Kidney epithelial cell (primary cell): Measurements from ENCODE around the gene HAT1. TPM values are rescaled to one million over a fixed set of nuclear protein-coding genes. Genes with fewer than 3 reads are reported as not detected.
A peak's percentile ranks its signal among the peaks of the same experiment; 100 is the strongest.

Experiments
- DNase-seq: peaks from one replicate; pipeline ENCODE4 v3.0.0-alpha.2; 2010; ENCODE audit warnings: low read depth
- H3K27me3 ChIP-seq: 2 replicates; pipeline ENCODE4 v1.6.0; 2011; ENCODE audit warnings: low read length; ENCODE audit not compliant: control insufficient read depth, insufficient read depth
- H3K36me3 ChIP-seq: 2 replicates; pipeline ENCODE4 v1.5.1; 2011; ENCODE audit warnings: low read length; ENCODE audit not compliant: control insufficient read depth, insufficient read depth
- H3K4me3 ChIP-seq: 2 replicates; pipeline ENCODE4 v1.5.1; 2011; ENCODE audit warnings: low read depth, mild to moderate bottlenecking, control low read depth, low read length
- CTCF ChIP-seq: IDR thresholded peaks from 2 replicates; pipeline ENCODE4 v1.5.1; 2011; ENCODE audit warnings: mild to moderate bottlenecking, moderate library complexity, low read length, control low read depth, inconsistent platforms; ENCODE audit not compliant: insufficient read depth, poor library complexity, severe bottlenecking
- total RNA-seq: library from RNA; depleted of rRNA; stranded (reverse); fragments of >200 nt; gene quantifications from 2 replicates; pipeline ENCODE4 v1.2.3, GENCODE V29; 2015

Gene HAT1, protein sequence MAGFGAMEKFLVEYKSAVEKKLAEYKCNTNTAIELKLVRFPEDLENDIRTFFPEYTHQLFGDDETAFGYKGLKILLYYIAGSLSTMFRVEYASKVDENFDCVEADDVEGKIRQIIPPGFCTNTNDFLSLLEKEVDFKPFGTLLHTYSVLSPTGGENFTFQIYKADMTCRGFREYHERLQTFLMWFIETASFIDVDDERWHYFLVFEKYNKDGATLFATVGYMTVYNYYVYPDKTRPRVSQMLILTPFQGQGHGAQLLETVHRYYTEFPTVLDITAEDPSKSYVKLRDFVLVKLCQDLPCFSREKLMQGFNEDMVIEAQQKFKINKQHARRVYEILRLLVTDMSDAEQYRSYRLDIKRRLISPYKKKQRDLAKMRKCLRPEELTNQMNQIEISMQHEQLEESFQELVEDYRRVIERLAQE
- 26.0 and 27.1 TPM in 2 replicates for total RNA-seq

DNA sequence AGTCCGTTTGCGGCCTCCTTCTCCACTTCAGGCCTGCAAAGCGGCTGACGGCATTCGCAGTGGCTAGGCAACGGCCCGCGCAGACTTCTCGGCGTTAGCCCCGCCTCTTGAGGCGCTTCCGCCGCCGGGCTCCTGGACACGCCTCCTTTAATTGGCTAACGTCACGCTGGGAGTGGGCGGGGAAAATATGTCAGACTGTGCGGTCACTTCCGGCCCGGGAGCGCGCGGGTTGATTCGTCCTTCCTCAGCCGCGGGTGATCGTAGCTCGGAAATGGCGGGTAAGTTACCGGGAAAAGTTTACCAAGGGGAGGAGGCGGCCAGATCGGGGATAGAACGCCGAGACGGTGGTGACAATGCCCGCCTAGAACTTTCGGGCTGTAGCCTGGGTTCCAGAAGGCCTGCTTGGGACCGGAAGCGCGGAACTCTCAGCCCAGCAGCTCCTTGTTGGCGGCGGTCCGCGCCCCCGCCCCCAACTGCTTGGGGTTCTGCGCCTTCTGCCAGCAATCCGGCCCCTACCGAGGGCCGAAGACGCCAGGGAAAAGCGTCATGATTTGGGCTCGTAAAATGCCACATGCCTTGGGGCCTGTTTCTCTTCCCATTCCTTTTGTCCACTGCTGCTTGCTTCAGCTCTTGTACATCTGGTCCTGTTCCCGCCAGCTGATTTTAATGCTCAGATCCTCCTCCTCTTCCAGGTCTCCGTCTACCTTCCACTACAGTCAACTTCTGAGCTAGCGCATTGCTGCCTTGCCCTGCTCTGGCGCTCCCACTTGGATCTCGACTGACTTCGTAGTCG lies at the start of gene HAT1:
HAT1 (plus strand) TSS at position 232 of the 793 bp plus-strand sequence; CDS start at position 272, 40 bp downstream.
- DNase-seq: peak; percentile 82
- Histone ChIP-seq H3K4me3 (peak within 1 kb of the TSS; percentile 86), H3K27me3 (no peaks in the 10 kb centered on the region), H3K36me3 (no peaks in the 10 kb centered on the region)
- no peak for TF ChIP-seq CTCF

DNA sequence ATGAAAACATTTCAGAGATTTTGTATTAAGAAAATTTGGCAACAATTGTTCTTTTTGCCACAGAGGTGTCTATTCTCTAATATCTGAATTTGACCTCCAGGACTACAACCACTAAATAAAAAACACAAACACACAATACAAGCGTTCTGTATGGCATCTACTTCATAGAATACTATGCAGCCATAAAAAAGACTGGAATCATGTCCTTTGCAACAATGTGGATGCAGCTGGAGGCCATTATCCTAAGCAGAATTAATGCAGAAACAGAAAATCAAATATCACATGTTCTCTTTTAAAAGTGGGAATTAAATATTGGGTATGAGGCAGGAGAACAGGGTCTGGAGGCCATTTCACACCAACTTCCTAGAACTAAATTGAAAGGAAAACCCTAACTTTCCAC lies 47.7 kb upstream of the HAT1 start:
- no peak for DNase-seq
- Histone ChIP-seq H3K27me3 (no peaks in the 10 kb centered on the region), H3K4me3 (no peak overlapping the region), H3K36me3 (no peaks in the 10 kb centered on the region)
- no peak for TF ChIP-seq CTCF

DNA sequence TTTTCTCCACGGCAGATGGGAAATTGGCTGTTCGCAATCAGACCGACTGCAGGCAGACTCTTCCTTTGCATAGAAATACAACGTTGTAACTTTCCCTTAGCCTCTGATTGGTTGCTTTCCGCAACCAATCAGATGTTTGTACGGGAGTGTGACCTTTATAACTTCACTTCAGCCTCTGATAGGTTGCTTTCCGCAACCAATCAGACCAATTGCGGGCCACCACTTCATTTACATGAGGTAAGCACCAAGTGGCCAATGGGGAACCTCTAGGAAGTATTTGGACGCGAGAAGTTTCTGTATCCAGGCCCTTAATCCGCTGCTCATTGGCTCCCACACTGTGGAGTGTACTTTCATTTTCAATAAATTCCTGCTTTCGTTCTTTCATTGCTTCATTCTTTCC lies 47.3 kb upstream of the HAT1 start:
- no peaks in the 10 kb centered on the region for H3K36me3 ChIP-seq
- H3K4me3 ChIP-seq: no peak overlapping the region
- no peaks in the 10 kb centered on the region for H3K27me3 ChIP-seq
- no peak for TF ChIP-seq CTCF
- no peak for DNase-seq

GRCh38 chr2:171878481-171878993 lies 43.7 kb upstream of the HAT1 start:
- no peak for TF ChIP-seq CTCF
- H3K4me3 ChIP-seq: no peak overlapping the region
- H3K27me3 ChIP-seq: no peaks in the 10 kb centered on the region
- no peaks in the 10 kb centered on the region for H3K36me3 ChIP-seq
- DNase-seq: no peak

- Histone ChIP-seq H3K36me3 (no peaks in the 10 kb centered on the region), H3K27me3 (no peaks in the 10 kb centered on the region), H3K4me3 (no peak overlapping the region)
- no peak for TF ChIP-seq CTCF
- DNase-seq: no peak
Measured at GRCh38 chr2:171879865-171880264, 42.4 kb upstream of the HAT1 start.
